ENCODE measurements around the gene HGF.

The HGF gene

GRCh38 chr7:81789406-81790119 is 19.7 kb upstream of the HGF start:
- no peak for TF ChIP-seq ZNF274 (IDR thresholded peaks at IDR 0.05; ENCODE audit: low read depth, low read length)
- H3K4me3 ChIP-seq (ENCODE audit: low read length), result no peak overlapping the region

- no peak overlapping the region for H3K4me3 ChIP-seq (ENCODE audit: low read length)
- TF ChIP-seq ZNF274 (IDR thresholded peaks at IDR 0.05; ENCODE audit: low read depth, low read length), result no peak
These were observed 18.4 kb upstream of the HGF start for GRCh38 chr7:81788246-81788645.

DNA sequence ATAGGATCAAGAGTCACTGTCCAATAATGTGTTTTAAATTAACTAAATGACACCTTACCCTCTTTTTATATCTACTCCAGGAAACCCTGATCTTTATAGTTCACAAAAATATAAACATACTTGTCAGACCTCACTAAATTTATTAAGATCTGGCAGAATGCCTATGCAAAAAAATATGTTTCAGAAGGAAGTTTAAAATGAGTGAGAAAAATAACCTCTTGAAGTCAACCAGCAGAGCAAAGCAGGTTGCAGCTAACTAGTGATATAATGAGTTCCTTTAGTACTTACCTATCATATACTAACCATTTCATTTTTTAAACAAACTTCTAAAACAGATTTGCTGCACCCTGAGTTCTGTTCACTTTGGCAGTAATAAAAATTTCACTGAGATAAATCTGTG is 14.0 kb upstream of the HGF start:
- no peak overlapping the region for H3K4me3 ChIP-seq (ENCODE audit: low read length)
- no peak for TF ChIP-seq ZNF274 (IDR thresholded peaks at IDR 0.05; ENCODE audit: low read depth, low read length)

GRCh38 chr7:81780914-81781693 is 11.3 kb upstream of the HGF start:
- TF ChIP-seq ZNF274 (IDR thresholded peaks at IDR 0.05; ENCODE audit: low read depth, low read length), result no peak

GRCh38 chr7:81779706-81780105 is 9.9 kb upstream of the HGF start:
- no peak overlapping the region for H3K4me3 ChIP-seq (ENCODE audit: low read length)
- no peak for TF ChIP-seq ZNF274 (IDR thresholded peaks at IDR 0.05; ENCODE audit: low read depth, low read length)

More at GRCh38 chr7:81780914-81781693, 11.3 kb upstream of the HGF start:
- no peak overlapping the region for H3K4me3 ChIP-seq (ENCODE audit: low read length)

- H3K4me3 ChIP-seq (ENCODE audit: low read length), result no peak overlapping the region
- no peak for TF ChIP-seq ZNF274 (IDR thresholded peaks at IDR 0.05; ENCODE audit: low read depth, low read length)
These were observed 7.8 kb upstream of the HGF start for GRCh38 chr7:81777697-81778096.

DNA sequence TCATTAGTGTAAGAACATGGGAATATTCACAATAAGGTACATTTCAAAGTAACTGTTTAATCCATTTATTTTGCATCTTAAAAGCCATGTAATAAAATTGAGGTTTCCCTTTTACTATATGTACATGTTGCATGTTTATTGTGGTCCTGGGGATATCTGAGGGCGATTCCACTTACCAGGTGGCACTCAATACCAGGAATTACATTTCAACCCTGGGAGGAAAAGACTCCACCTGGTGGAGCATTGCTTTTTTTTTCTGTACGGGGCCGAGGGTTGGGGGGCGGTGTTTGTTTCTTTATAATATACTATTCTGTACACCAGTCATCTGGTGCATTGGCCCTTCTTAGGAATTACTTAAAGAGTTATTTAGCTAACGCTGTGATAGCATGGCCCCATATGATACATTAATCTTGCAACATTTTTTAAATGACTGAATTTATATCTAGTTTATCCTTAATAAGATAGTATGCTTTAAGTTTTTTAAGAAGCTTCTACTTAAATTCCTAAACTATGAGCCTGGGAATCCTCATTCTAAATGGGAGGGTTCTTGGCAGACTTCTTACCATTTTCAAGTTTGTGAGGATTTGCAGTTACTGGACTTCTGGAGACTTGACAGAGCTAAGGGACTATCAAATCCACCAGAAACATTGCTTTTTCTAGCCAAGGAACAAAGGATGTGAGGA is 7.2 kb upstream of the HGF start:
- H3K4me3 ChIP-seq (ENCODE audit: low read length), result no peak overlapping the region
- no peak for TF ChIP-seq ZNF274 (IDR thresholded peaks at IDR 0.05; ENCODE audit: low read depth, low read length)

- TF ChIP-seq ZNF274 (IDR thresholded peaks at IDR 0.05; ENCODE audit: low read depth, low read length), result no peak
- no peak overlapping the region for H3K4me3 ChIP-seq (ENCODE audit: low read length)
These were observed 6.3 kb upstream of the HGF start for GRCh38 chr7:81776161-81776560.

GRCh38 chr7:81775560-81775959 is 5.7 kb upstream of the HGF start:
- no peak overlapping the region for H3K4me3 ChIP-seq (ENCODE audit: low read length)
- TF ChIP-seq ZNF274 (IDR thresholded peaks at IDR 0.05; ENCODE audit: low read depth, low read length), result no peak

- no peak overlapping the region for H3K4me3 ChIP-seq (ENCODE audit: low read length)
- no peak for TF ChIP-seq ZNF274 (IDR thresholded peaks at IDR 0.05; ENCODE audit: low read depth, low read length)
These were observed 4.7 kb upstream of the HGF start for GRCh38 chr7:81774551-81774950.

DNA sequence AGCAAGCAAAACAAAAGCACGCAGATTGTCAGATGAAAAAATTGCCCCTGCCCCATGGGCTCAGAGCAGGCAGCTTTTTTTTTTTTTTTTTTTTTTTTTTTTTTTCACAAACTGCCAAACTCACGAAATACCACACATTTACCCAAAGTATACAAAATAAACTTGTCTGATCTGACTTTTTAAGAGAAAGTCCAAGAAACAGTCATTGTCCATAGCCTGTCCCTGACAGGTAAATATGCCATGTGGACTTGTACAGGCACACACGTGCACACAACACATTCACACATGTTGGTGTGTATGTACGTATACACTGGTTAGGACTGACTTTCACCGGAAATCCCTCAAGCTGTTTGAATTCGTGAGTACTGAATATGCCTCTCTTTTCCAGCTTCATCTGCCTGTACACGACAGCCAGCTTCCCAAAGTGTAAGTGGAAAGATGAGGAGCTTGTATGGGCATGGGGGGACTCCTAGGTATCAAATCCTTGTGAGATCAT is 929 bp upstream of the HGF start:
- no peak for TF ChIP-seq ZNF274 (IDR thresholded peaks at IDR 0.05; ENCODE audit: low read depth, low read length)
- H3K4me3 ChIP-seq (ENCODE audit: low read length), result no peak overlapping the region

DNA sequence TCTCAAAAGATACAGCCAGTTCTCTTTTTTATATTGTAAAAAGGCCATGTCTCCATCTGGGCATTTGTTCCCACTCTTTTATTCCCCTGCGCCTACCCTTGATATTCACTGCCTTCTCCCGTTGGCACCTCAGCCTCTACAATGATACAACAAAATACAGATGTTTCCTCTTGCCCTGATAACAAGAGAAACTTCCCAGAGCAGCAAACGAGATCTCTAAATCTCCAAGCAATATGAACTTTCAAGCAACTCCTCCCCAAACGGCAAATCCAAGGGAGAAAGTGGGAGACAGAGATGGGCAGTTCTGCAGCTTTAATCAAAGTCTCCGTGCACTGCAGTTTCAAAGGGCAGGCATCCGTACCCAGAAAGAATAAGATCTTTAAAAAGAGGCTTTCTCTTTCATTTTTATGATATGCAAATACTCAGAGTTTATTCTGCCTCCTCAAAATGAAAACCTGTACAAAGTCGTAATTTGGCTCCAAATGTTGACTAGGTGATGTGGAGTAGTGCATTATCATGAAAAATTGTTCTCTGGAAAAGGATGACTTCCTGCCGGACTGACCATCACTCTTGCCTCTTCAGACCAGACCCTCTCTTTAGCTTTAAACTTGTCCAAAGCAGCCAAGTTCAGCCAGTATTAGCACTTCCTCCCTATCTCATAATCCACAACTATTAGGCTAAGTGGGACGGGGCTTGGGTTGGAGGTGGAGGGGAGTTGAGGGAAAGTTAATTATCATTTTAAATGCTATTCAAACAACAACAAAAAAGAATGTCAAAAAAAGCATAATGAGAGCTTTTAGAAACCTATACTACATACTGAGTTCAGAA is 682 bp downstream of the HGF start:
- H3K4me3 ChIP-seq (ENCODE audit: low read length), result peak overlapping the region; percentile 55; the same call in 1 of the 2 replicates
- TF ChIP-seq ZNF274 (IDR thresholded peaks at IDR 0.05; ENCODE audit: low read depth, low read length), result no peak

DNA sequence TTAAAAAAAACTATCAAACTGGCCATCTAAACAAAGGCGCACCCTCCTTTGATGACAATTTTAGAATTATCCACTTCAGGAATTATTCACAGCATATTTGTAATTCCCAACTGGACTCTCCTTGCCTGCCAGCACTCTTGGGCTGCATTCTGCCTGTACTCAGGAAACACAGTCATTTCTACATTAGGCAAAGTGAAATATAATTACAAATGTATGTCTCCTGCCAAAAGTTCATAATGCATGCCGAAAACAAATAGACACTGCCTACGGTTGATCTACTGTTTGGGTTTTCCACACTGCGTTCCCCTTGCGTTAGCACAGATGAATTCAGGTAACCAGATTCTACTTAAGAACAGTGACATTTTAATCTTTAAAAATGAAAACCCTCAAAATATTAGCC is 1.9 kb downstream of the HGF start:
- TF ChIP-seq ZNF274 (IDR thresholded peaks at IDR 0.05; ENCODE audit: low read depth, low read length), result no peak
- no peak overlapping the region for H3K4me3 ChIP-seq (ENCODE audit: low read length)

DNA sequence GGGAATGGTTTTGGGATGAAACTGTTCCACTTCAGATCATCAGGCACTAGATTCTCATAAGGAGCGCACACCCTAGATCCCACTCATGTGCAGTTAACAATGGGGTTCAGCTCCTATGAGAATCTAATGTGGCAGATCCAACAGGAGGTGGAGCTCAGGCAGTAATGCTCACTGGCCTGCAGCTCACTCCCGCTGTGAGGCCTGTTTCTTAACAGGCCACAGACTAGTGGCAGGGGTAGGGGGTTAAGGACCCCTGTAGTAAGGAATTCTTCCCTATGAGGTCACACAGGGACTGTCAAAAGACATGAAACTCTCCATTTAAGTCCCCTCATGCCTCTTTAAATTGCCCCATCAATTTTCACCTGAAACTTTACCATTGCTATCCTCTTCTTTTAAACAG is 8.0 kb downstream of the HGF start:
- no peak for TF ChIP-seq ZNF274 (IDR thresholded peaks at IDR 0.05; ENCODE audit: low read depth, low read length)
- H3K4me3 ChIP-seq (ENCODE audit: low read length), result no peak overlapping the region
